HepG2 (cell line): ENCODE results near the gene SPOP. TPM values are rescaled to one million over a fixed set of nuclear protein-coding genes. Genes with fewer than 3 reads are reported as not detected.

ENCODE experiments used
- BCL6 ChIP-seq: IDR thresholded peaks from 2 replicates; pipeline ENCODE4 v1.6.1; 2016; ENCODE audit warnings: missing genetic modification reagents, missing compliant biosample characterization
- BHLHE40 ChIP-seq: IDR thresholded peaks from 2 replicates; pipeline ENCODE4 v1.6.1; 2011; ENCODE audit warnings: low read length, improper control_type of control experiment
- HINFP ChIP-seq: sonication (generic); formaldehyde crosslinking; IDR thresholded peaks from 2 replicates; pipeline ENCODE4 v1.4.0; 2020; ENCODE audit warnings: low read depth, mild to moderate bottlenecking, missing genetic modification reagents
- HNRNPUL1 ChIP-seq: fragments of 200-400 bp; formaldehyde crosslinking; IDR thresholded peaks from 2 replicates; pipeline ENCODE4 v1.6.1; 2017; ENCODE audit warnings: low read depth, mild to moderate bottlenecking, low read length, moderate library complexity
- JDP2 ChIP-seq: sonication (generic); formaldehyde crosslinking; IDR thresholded peaks from 2 replicates; pipeline ENCODE4 v1.8.1; 2022; ENCODE audit warnings: missing genetic modification reagents, borderline replicate concordance
- NCOA1 ChIP-seq: sonication (generic); formaldehyde crosslinking; IDR thresholded peaks from 2 replicates; pipeline ENCODE4 v1.9.0; 2021; ENCODE audit warnings: missing genetic modification reagents
- PHF20 ChIP-seq: sonication (generic); formaldehyde crosslinking; IDR thresholded peaks from 2 replicates; pipeline ENCODE4 v1.5.0; 2020; ENCODE audit warnings: mild to moderate bottlenecking, missing genetic modification reagents
- POGK ChIP-seq: sonication (generic); formaldehyde crosslinking; conservative IDR thresholded peaks from 2 replicates; pipeline ENCODE4 v1.8.0; 2022; ENCODE audit warnings: mild to moderate bottlenecking, moderate library complexity, missing genetic modification reagents
- SATB2 ChIP-seq: sonication (generic); formaldehyde crosslinking; IDR thresholded peaks from 2 replicates; pipeline ENCODE4 v1.5.0; 2020; ENCODE audit warnings: missing genetic modification reagents
- TERF1 ChIP-seq: sonication (generic); formaldehyde crosslinking; IDR thresholded peaks from 2 replicates; pipeline ENCODE4 v1.8.0; 2022; ENCODE audit warnings: mild to moderate bottlenecking, missing genetic modification reagents, moderate library complexity
- THAP8 ChIP-seq: sonication (generic); formaldehyde crosslinking; IDR thresholded peaks from 2 replicates; pipeline ENCODE4 v1.5.1; 2020; ENCODE audit warnings: missing genetic modification reagents, mild to moderate bottlenecking, borderline replicate concordance
- XBP1 ChIP-seq: sonication (generic); formaldehyde crosslinking; IDR thresholded peaks from 2 replicates; pipeline ENCODE4 v1.5.0; 2020; ENCODE audit warnings: missing genetic modification reagents
- YEATS2 ChIP-seq: sonication (generic); formaldehyde crosslinking; IDR thresholded peaks from 2 replicates; pipeline ENCODE4 v1.4.0; 2020; ENCODE audit warnings: missing genetic modification reagents, borderline replicate concordance
- ZNF512B ChIP-seq: sonication (generic); formaldehyde crosslinking; IDR thresholded peaks from 2 replicates; pipeline ENCODE4 v1.5.1; 2020; ENCODE audit warnings: missing genetic modification reagents, mild to moderate bottlenecking, borderline replicate concordance
- ZNF577 ChIP-seq: sonication (generic); formaldehyde crosslinking; IDR thresholded peaks from 2 replicates; pipeline ENCODE4 v1.4.0; 2020; ENCODE audit warnings: mild to moderate bottlenecking, low read depth, missing genetic modification reagents, borderline replicate concordance
- ZNF710 ChIP-seq: sonication (generic); formaldehyde crosslinking; IDR thresholded peaks from 2 replicates; pipeline ENCODE4 v1.5.0; 2020; ENCODE audit warnings: mild to moderate bottlenecking, missing genetic modification reagents, borderline replicate concordance
- polyA plus RNA-seq, 8 experiments: library from polyadenylated mRNA; depleted of rRNA in 3 of 8; stranded (reverse) in 7 of 8; unstranded in 1 of 8; fragments of >200 nt; fragmentation: Illumina TruSeq in 4 of 8; extraction: Trizol in 4 of 8; gene quantifications; 2 replicates each; pipeline versions ENCODE4 v1.2.1 to v1.2.3, GENCODE V29; 2011 to 2016; ENCODE audit warnings: low read depth in 4 of 8, missing spikeins in 1 of 8, mixed read lengths in 1 of 8; ENCODE audit not compliant: insufficient read depth in 1 of 8
- total RNA-seq, 5 experiments: library from RNA; depleted of rRNA; stranded (reverse); fragments of >200 nt; fragmentation: Illumina TruSeq; extraction: Trizol; gene quantifications; 2 replicates each; pipeline ENCODE4 v1.2.3, GENCODE V29; 2016; ENCODE audit warnings: low read depth in 1 of 5

The SPOP gene
- total and polyA plus RNA-seq, 2 of the 13 experiments (the other 11 are each of a cell fraction or from before 2014, with no cell fraction given): 52.8 to 60.8 TPM

GRCh38 chr17:49677134-49677932, 564 bp downstream of the SPOP start (continued):
- TF ChIP-seq BHLHE40: 0 out of 2 replicates have a peak, but pooled peaks have one; percentile 13
- TF ChIP-seq THAP8 (CRISPR knock-in tag): no peak
- no peak for TF ChIP-seq ZNF577 (CRISPR knock-in tag)
- TF ChIP-seq PHF20 (CRISPR knock-in tag): no peak
- TF ChIP-seq POGK (CRISPR knock-in tag): no peak; the same call in 1 of the 2 replicates
- no peak for TF ChIP-seq ZNF710 (CRISPR knock-in tag)
- no peak for TF ChIP-seq BCL6
- TF ChIP-seq TERF1 (CRISPR knock-in tag): no peak
- no peak for TF ChIP-seq ZNF512B (CRISPR knock-in tag)
- 0 out of 2 replicates have a peak, but pooled peaks have one; percentile 51 for TF ChIP-seq XBP1 (CRISPR knock-in tag)
- TF ChIP-seq JDP2: no peak
- no peak; the same call in none of the 2 replicates for TF ChIP-seq SATB2 (CRISPR knock-in tag)
- no peak for TF ChIP-seq YEATS2 (CRISPR knock-in tag)
- no peak for TF ChIP-seq HNRNPUL1
- no peak for TF ChIP-seq HINFP (CRISPR knock-in tag)
- TF ChIP-seq NCOA1 (CRISPR knock-in tag): no peak
